Natural killer cell (primary cell): ENCODE measurements around the gene AGBL4. TPM values are rescaled to one million over a fixed set of nuclear protein-coding genes. Genes with fewer than 3 reads are reported as not detected.

Source experiments
- ATAC-seq, 3 donors: fragments of 150-1000 bp in 2 of 3; fragments of 200-7000 bp in 1 of 3; cut with Tn5 transposase; 1 replicate in 1 of 3; 2 replicates in 2 of 3; pipeline ENCODE4 v1.10.0; 2021; ENCODE audit warnings: mild to moderate bottlenecking in 2 of 3, moderate library complexity in 2 of 3
- DNase-seq, 2 donors: peaks; one replicate each; pipeline versions ENCODE4 v3.0.0 to v3.0.0-alpha.2; 2013 to 2021; ENCODE audit warnings: mixed read lengths in 1 of 2
- H3K27ac ChIP-seq: one replicate; pipeline ENCODE4 v1.5.1; 2013; ENCODE audit warnings: mild to moderate bottlenecking, low read length
- H3K27me3 ChIP-seq: one replicate; pipeline ENCODE4 v1.6.1; 2013; ENCODE audit warnings: low read length; ENCODE audit not compliant: control insufficient read depth, insufficient read depth
- H3K36me3 ChIP-seq: one replicate; pipeline ENCODE4 v1.6.1; 2013; ENCODE audit warnings: low read length; ENCODE audit not compliant: control insufficient read depth, insufficient read depth
- H3K4me1 ChIP-seq: one replicate; pipeline ENCODE4 v1.6.1; 2013; ENCODE audit warnings: low read length; ENCODE audit not compliant: control insufficient read depth, insufficient read depth
- H3K4me3 ChIP-seq: one replicate; pipeline ENCODE4 v1.5.1; 2013; ENCODE audit warnings: low read length
- H3K9me3 ChIP-seq: one replicate; pipeline ENCODE4 v1.6.1; 2013; ENCODE audit warnings: low read length; ENCODE audit not compliant: control insufficient read depth, insufficient read depth
- H3K27ac Mint-ChIP-seq, 2 donors: one replicate each; pipeline ENCODE4 v1.8.0; 2022; ENCODE audit warnings: mild to moderate bottlenecking in 2 of 2, mixed read lengths in 2 of 2, moderate library complexity in 1 of 2
- H3K27me3 Mint-ChIP-seq, 2 donors: one replicate each; pipeline ENCODE4 v1.8.0; 2022; ENCODE audit warnings: low read depth in 2 of 2, mixed read lengths in 2 of 2
- H3K36me3 Mint-ChIP-seq: one replicate; pipeline ENCODE4 v1.8.0; 2022; ENCODE audit warnings: mixed read lengths
- H3K4me1 Mint-ChIP-seq, 2 donors: one replicate each; pipeline ENCODE4 v1.8.0; 2022; ENCODE audit warnings: mixed read lengths in 2 of 2
- H3K4me3 Mint-ChIP-seq: one replicate; pipeline ENCODE4 v1.8.0; 2022; ENCODE audit warnings: mild to moderate bottlenecking, moderate library complexity, mixed read lengths
- H3K9me3 Mint-ChIP-seq, 2 donors: one replicate each; pipeline ENCODE4 v1.8.0; 2022; ENCODE audit warnings: mixed read lengths in 2 of 2
- CTCF ChIP-seq: fragments of 200-600 bp; IDR thresholded peaks from one replicate; pipeline ENCODE4 v1.8.0; 2022; ENCODE audit warnings: antibody characterized with exemption
- WGBS: methylation state at CpG from one replicate; pipeline ENCODE4 v1.1.7; 2013; ENCODE audit warnings: missing lambda C conversion rate; ENCODE audit not compliant: insufficient coverage; 5-methylcytosine and 5-hydroxymethylcytosine counted together
- intact Hi-C: fragments of 100-400 bp; cut with micrococcal nuclease; formaldehyde crosslinking; loops from one replicate; pipeline ENCODE4 v1.14.2; 2022
- total RNA-seq, 4 donors: library from RNA; stranded (reverse); fragments of 120-200 nt in 1 of 4; gene quantifications; one replicate each; pipeline versions ENCODE4 v1.2.3 to v1.2.4, GENCODE V29; 2013 to 2022

The AGBL4 gene
- total RNA-seq, 3 donors from 2014 or later (not counting 1 experiment from before 2014, with no cell fraction given) = not detected

- no peak overlapping the region for H3K27ac Mint-ChIP-seq
- no peak for ATAC-seq
Measured at GRCh38 chr1:48785869-48786268, 1237.9 kb downstream of the AGBL4 start.

GRCh38 chr1:48784301-48784700 lies 1239.5 kb downstream of the AGBL4 start:
- H3K27me3 Mint-ChIP-seq = peaks cover 6 to 34% of the 10 kb centered on the region in 2 donors
- no peaks in the 10 kb centered on the region for H3K9me3 Mint-ChIP-seq
- H3K27ac Mint-ChIP-seq = no peak overlapping the region
- no peak overlapping the region for H3K4me3 ChIP-seq
- H3K4me1 Mint-ChIP-seq = no peaks in the 10 kb centered on the region
- no peaks in the 10 kb centered on the region for H3K4me1 ChIP-seq
- H3K4me3 Mint-ChIP-seq = no peak overlapping the region
- no peaks in the 10 kb centered on the region for H3K36me3 Mint-ChIP-seq
- no peaks in the 10 kb centered on the region for H3K36me3 ChIP-seq
- no peak for ATAC-seq
- TF ChIP-seq CTCF = no peak
- intact Hi-C loops = no loop called here
- H3K27me3 ChIP-seq = no peaks in the 10 kb centered on the region
- no peaks in the 10 kb centered on the region for H3K9me3 ChIP-seq
- DNase-seq = no peak
- no peak overlapping the region for H3K27ac ChIP-seq
- WGBS = 80% methylated on average over 2 of the region's 2 CpGs

More at GRCh38 chr1:48785869-48786268, 1237.9 kb downstream of the AGBL4 start:
- no peaks in the 10 kb centered on the region for H3K9me3 ChIP-seq
- peaks cover 4% of the 10 kb centered on the region for H3K4me1 ChIP-seq
- Mint-ChIP-seq H3K27me3 (peaks cover 5 to 27% of the 10 kb centered on the region in 2 donors), H3K36me3 (no peaks in the 10 kb centered on the region), H3K4me3 (no peak overlapping the region), H3K9me3 (no peaks in the 10 kb centered on the region), H3K4me1 (no peaks in the 10 kb centered on the region)
- intact Hi-C loops = no loop called here
- TF ChIP-seq CTCF = no peak
- no peak for DNase-seq
- no peak overlapping the region for H3K27ac ChIP-seq
- H3K27me3 ChIP-seq = no peaks in the 10 kb centered on the region
- H3K36me3 ChIP-seq = no peaks in the 10 kb centered on the region
- H3K4me3 ChIP-seq = no peak overlapping the region
- 60% methylated on average over 1 of the region's 1 CpG for WGBS

GRCh38 chr1:48777219-48777895 lies 1246.4 kb downstream of the AGBL4 start:
- H3K27me3 ChIP-seq = no peaks in the 10 kb centered on the region
- ATAC-seq (no peak), DNase-seq (no peak)
- Mint-ChIP-seq H3K4me3 (peak overlapping the region; percentile 92), H3K36me3 (no peaks in the 10 kb centered on the region), H3K27me3 (peaks cover 12 to 25% of the 10 kb centered on the region in 2 donors), H3K4me1 (peaks cover 7 to 20% of the 10 kb centered on the region in 2 donors), H3K9me3 (no peaks in the 10 kb centered on the region), H3K27ac (peak overlapping the region in 1 of 2 donors; percentile 56)
- 14% methylated on average over 12 of the region's 17 CpGs for WGBS
- peak overlapping the region; percentile 59 for H3K4me3 ChIP-seq
- no peaks in the 10 kb centered on the region for H3K36me3 ChIP-seq
- H3K27ac ChIP-seq = no peak overlapping the region
- TF ChIP-seq CTCF = no peak
- peaks cover 16% of the 10 kb centered on the region for H3K4me1 ChIP-seq
- intact Hi-C loops = no loop called here
- no peaks in the 10 kb centered on the region for H3K9me3 ChIP-seq
